Measurements from ENCODE around the gene KRT9.

DNA sequence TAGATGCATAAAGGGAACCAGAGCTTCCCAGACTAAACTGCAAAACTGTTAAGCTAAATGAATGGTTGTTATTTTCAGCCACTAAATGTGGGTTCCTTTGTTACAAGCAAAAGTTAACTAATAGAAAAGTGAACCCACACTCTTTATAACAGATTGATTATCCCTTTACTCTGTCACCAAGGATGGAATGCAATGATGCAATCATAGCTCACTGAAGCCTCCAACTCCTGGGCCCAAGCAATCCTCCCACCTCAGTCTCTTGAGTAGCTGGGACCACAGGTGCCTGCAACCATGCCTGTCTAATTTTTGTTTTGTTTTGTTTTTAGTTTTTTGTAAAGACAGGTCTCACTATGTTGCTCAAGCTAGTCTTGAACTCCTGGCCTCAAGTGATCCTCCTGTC, 6.5 kb downstream of the KRT9 start:
- TF ChIP-seq, protein P1, sequence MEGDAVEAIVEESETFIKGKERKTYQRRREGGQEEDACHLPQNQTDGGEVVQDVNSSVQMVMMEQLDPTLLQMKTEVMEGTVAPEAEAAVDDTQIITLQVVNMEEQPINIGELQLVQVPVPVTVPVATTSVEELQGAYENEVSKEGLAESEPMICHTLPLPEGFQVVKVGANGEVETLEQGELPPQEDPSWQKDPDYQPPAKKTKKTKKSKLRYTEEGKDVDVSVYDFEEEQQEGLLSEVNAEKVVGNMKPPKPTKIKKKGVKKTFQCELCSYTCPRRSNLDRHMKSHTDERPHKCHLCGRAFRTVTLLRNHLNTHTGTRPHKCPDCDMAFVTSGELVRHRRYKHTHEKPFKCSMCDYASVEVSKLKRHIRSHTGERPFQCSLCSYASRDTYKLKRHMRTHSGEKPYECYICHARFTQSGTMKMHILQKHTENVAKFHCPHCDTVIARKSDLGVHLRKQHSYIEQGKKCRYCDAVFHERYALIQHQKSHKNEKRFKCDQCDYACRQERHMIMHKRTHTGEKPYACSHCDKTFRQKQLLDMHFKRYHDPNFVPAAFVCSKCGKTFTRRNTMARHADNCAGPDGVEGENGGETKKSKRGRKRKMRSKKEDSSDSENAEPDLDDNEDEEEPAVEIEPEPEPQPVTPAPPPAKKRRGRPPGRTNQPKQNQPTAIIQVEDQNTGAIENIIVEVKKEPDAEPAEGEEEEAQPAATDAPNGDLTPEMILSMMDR (IDR thresholded peaks at IDR 0.05; ENCODE audit: poor library complexity): no peak
- TF ChIP-seq EZH2 (IDR thresholded peaks at IDR 0.05; ENCODE audit: borderline replicate concordance): no peak
- no peak for TF ChIP-seq EZH2phosphoT487 (IDR thresholded peaks at IDR 0.05; ENCODE audit: low read depth, severe bottlenecking, unreplicated experiment)

Data from hepatocyte (in vitro differentiated cells).